ENCODE data around the gene MCCC1.

Gene MCCC1

GRCh38 chr3:183120538-183121215 lies 21.4 kb upstream of the MCCC1 start:
- Histone ChIP-seq H3K4me3 (ENCODE audit: insufficient read depth, low read length, poor library complexity, severe bottlenecking) (no peak overlapping the region), H2AFZ (ENCODE audit: low read depth, low read length, severe bottlenecking) (no peak overlapping the region), H4K20me1 (ENCODE audit: low read depth, low read length) (no peaks in the 10 kb centered on the region), H3K9ac (ENCODE audit: low read length) (no peak overlapping the region), H3K9me2 (replicated peaks; ENCODE audit: insufficient read depth, low read length) (no peaks in the 10 kb centered on the region), H3K27ac (ENCODE audit: low read depth, low read length) (no peak overlapping the region), H3K27me3 (ENCODE audit: low read length) (no peaks in the 10 kb centered on the region), H3K79me2 (ENCODE audit: insufficient read depth, low read length) (no peaks in the 10 kb centered on the region), H3K4me2 (ENCODE audit: low read depth, low read length, poor library complexity, severe bottlenecking) (no peak overlapping the region), H3K9me3 (ENCODE audit: insufficient read depth, low read length) (no peaks in the 10 kb centered on the region), H3K36me3 (ENCODE audit: low read length) (no peaks in the 10 kb centered on the region), H3F3A (ENCODE audit: insufficient read depth) (no peaks in the 10 kb centered on the region)
- TF ChIP-seq CTCF (IDR thresholded peaks at IDR 0.05; ENCODE audit: insufficient read depth, low read length, poor library complexity, severe bottlenecking) = no peak

GRCh38 chr3:183117056-183117455 lies 17.8 kb upstream of the MCCC1 start:
- Histone ChIP-seq H3K27ac (ENCODE audit: low read depth, low read length) (no peak overlapping the region), H3K4me3 (ENCODE audit: insufficient read depth, low read length, poor library complexity, severe bottlenecking) (no peak overlapping the region), H3F3A (ENCODE audit: insufficient read depth) (no peaks in the 10 kb centered on the region), H3K36me3 (ENCODE audit: low read length) (no peaks in the 10 kb centered on the region), H3K27me3 (ENCODE audit: low read length) (no peaks in the 10 kb centered on the region), H3K79me2 (ENCODE audit: insufficient read depth, low read length) (no peaks in the 10 kb centered on the region), H2AFZ (ENCODE audit: low read depth, low read length, severe bottlenecking) (no peak overlapping the region), H3K4me2 (ENCODE audit: low read depth, low read length, poor library complexity, severe bottlenecking) (no peak overlapping the region), H3K9me2 (replicated peaks; ENCODE audit: insufficient read depth, low read length) (no peaks in the 10 kb centered on the region), H3K9ac (ENCODE audit: low read length) (no peak overlapping the region), H3K9me3 (ENCODE audit: insufficient read depth, low read length) (no peaks in the 10 kb centered on the region), H4K20me1 (ENCODE audit: low read depth, low read length) (no peaks in the 10 kb centered on the region)
- TF ChIP-seq EZH2phosphoT487 (conservative IDR thresholded peaks at IDR 0.05; ENCODE audit: low read length) (no peak), CTCF (IDR thresholded peaks at IDR 0.05; ENCODE audit: insufficient read depth, low read length, poor library complexity, severe bottlenecking) (no peak)

- Histone ChIP-seq H3K9me2 (replicated peaks; ENCODE audit: insufficient read depth, low read length) (no peaks in the 10 kb centered on the region), H2AFZ (ENCODE audit: low read depth, low read length, severe bottlenecking) (no peak overlapping the region), H3K9ac (ENCODE audit: low read length) (no peak overlapping the region), H3K79me2 (ENCODE audit: insufficient read depth, low read length) (no peaks in the 10 kb centered on the region), H3F3A (ENCODE audit: insufficient read depth) (no peaks in the 10 kb centered on the region), H3K36me3 (ENCODE audit: low read length) (no peaks in the 10 kb centered on the region), H3K4me3 (ENCODE audit: insufficient read depth, low read length, poor library complexity, severe bottlenecking) (peak overlapping the region; percentile 0), H3K27ac (ENCODE audit: low read depth, low read length) (peak overlapping the region; percentile 23), H3K4me2 (ENCODE audit: low read depth, low read length, poor library complexity, severe bottlenecking) (peak overlapping the region; percentile 49), H4K20me1 (ENCODE audit: low read depth, low read length) (no peaks in the 10 kb centered on the region), H3K27me3 (ENCODE audit: low read length) (no peaks in the 10 kb centered on the region), H3K9me3 (ENCODE audit: insufficient read depth, low read length) (no peaks in the 10 kb centered on the region)
- TF ChIP-seq CTCF (IDR thresholded peaks at IDR 0.05; ENCODE audit: insufficient read depth, low read length, poor library complexity, severe bottlenecking) = no peak
- no peak for TF ChIP-seq EZH2phosphoT487 (conservative IDR thresholded peaks at IDR 0.05; ENCODE audit: low read length)
Observed at GRCh38 chr3:183116025-183116614, 16.8 kb upstream of the MCCC1 start.
